Naive thymus-derived CD8-positive, alpha-beta T cell (primary cell): ENCODE results near the gene LGMN. TPM values are rescaled to one million over a fixed set of nuclear protein-coding genes. Genes with fewer than 3 reads are reported as not detected.
"Not testable (repeated sequence)": the region's sequence is repeated elsewhere in the genome, so short reads cannot be mapped to it uniquely, and the experiment has no call there.

Experiments
- ATAC-seq, 2 donors: fragments of 150-1000 bp; cut with Tn5 transposase in 1 of 2; sonication (Bioruptor Pico), chemical (Tn5 transposase) in 1 of 2; 1 replicate in 1 of 2; 2 replicates in 1 of 2; pipeline ENCODE4 v1.10.0; 2021; ENCODE audit warnings: mild to moderate bottlenecking in 2 of 2, moderate library complexity in 2 of 2
- POLR2A ChIA-PET: fragments of 350-600 bp; sonication (Branson Sonifier 250); formaldehyde crosslinking; loops from one replicate; lab custom pipeline; 2021; ENCODE audit warnings: antibody characterized with exemption; lab: Charles Lee
- DNase-seq, 10 donors: peaks; one replicate each; pipeline versions ENCODE4 v3.0.0 to v3.0.0-alpha.2; 2020 to 2022
- H3K27ac Mint-ChIP-seq, 10 donors: one replicate each; pipeline ENCODE4 v1.8.0; 2020 to 2022; ENCODE audit warnings: mild to moderate bottlenecking in 10 of 10, mixed read lengths in 10 of 10, moderate library complexity in 4 of 10, inconsistent platforms in 1 of 10
- H3K27me3 Mint-ChIP-seq, 5 donors: one replicate each; pipeline ENCODE4 v1.8.0; 2021 to 2022; ENCODE audit warnings: mixed read lengths in 5 of 5
- H3K36me3 Mint-ChIP-seq, 3 donors: one replicate each; pipeline ENCODE4 v1.8.0; 2020 to 2022; ENCODE audit warnings: mixed read lengths in 3 of 3, mild to moderate bottlenecking in 2 of 3, inconsistent platforms in 1 of 3
- H3K4me1 Mint-ChIP-seq, 4 donors: one replicate each; pipeline ENCODE4 v1.8.0; 2021 to 2022; ENCODE audit warnings: mixed read lengths in 4 of 4
- H3K4me3 Mint-ChIP-seq, 10 donors: one replicate each; pipeline ENCODE4 v1.8.0; 2020 to 2022; ENCODE audit warnings: mild to moderate bottlenecking in 10 of 10, mixed read lengths in 10 of 10, moderate library complexity in 6 of 10, inconsistent platforms in 1 of 10
- H3K9me3 Mint-ChIP-seq, 9 donors: one replicate each; pipeline ENCODE4 v1.8.0; 2020 to 2022; ENCODE audit warnings: mixed read lengths in 9 of 9, mild to moderate bottlenecking in 3 of 9, inconsistent platforms in 1 of 9, moderate library complexity in 1 of 9
- polyA plus RNA-seq, 3 donors: library from polyadenylated mRNA; unstranded; fragments of 300-500 nt; fragmentation: Illumina TruSeq; gene quantifications; one replicate each; pipeline ENCODE4 v1.2.3, GENCODE V29; 2021
- total RNA-seq, 8 experiments: library from RNA in 2 of 8; stranded (reverse) in 2 of 8; gene quantifications; one replicate each; pipeline ENCODE4 v1.2.3 and lab custom pipeline; 2021 to 2026

LGMN gene
- total and polyA plus RNA-seq, 5 experiments from 2014 or later, result 17.7 to 38.3 (median 19.6) TPM

DNA sequence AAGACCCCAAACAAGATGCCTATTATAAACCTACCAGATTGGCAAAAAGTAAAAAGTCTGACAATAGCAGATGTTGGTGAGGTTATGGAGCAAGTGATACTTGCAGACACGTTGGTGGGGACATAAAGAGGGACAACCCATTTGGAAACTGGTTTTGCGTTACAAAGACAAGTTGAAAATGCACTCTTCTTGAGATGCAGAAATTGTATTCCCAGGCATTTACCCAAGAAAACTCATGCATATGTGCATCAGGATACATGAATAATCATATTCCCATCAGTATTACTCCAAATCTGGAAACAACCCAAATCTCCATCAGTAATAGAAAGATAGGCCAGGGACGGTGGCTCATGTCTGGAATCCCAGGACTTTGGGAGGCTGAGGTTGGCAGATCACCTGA, 32.9 kb upstream of the LGMN start:
- POLR2A ChIA-PET, result no interaction called here
- H3K9me3 Mint-ChIP-seq, result no peaks in the 10 kb centered on the region
- no peak for ATAC-seq

DNA sequence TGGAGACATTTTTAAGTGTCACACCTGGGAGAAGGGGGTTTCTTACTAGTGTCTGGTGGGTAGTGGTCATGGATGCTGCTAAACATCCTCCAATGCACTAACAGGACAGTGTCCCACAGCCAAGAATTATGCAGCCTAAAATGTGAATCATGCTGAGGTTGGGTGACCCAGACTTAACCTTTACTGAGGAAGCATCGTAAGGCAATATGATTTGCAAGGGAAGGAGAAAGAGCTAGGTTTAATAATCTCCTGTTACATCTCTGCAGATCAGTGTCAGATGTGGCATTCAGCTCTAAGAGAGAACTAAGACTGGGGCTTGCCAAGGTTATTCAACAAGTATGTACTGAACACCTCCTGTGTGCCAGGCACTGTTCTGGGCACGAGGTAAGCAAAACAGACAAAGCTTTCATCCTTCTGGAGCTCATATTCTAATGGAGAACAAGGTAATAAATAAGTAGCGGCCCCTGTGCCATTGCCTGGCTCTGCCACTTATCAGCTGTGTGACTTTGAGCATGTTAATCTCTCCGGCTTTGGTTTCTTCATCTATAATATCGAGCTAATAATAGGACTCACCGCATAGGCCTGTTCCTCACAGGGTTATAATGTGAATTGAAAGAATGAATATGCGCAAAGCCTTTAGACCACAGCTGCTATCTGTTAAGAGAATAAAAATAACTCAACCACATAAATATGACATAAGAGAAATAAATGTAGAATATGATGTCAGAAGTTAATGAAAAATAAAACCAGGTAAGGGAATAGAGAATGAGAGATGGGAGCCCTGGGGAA, 32.2 kb upstream of the LGMN start:
- DNase-seq (no peak), ATAC-seq (no peak)
- H3K4me3 Mint-ChIP-seq, result no peak overlapping the region
- H3K27me3 Mint-ChIP-seq, result no peaks in the 10 kb centered on the region
- H3K9me3 Mint-ChIP-seq, result no peaks in the 10 kb centered on the region
- H3K4me1 Mint-ChIP-seq, result peaks cover 2 to 16% (median 5%) of the 10 kb centered on the region in 4 donors
- POLR2A ChIA-PET, result no interaction called here
- H3K27ac Mint-ChIP-seq, result peak overlapping the region in 2 of 10 donors; percentile 11 to 51
- no peaks in the 10 kb centered on the region for H3K36me3 Mint-ChIP-seq

More for the DNA sequence above, 32.9 kb upstream of the LGMN start:
- Mint-ChIP-seq H3K27ac (no peak overlapping the region), H3K27me3 (no peaks in the 10 kb centered on the region), H3K4me3 (no peak overlapping the region), H3K36me3 (no peaks in the 10 kb centered on the region), H3K4me1 (peaks cover 2 to 15% (median 5%) of the 10 kb centered on the region in 4 donors)
- DNase-seq, result no peak

DNA sequence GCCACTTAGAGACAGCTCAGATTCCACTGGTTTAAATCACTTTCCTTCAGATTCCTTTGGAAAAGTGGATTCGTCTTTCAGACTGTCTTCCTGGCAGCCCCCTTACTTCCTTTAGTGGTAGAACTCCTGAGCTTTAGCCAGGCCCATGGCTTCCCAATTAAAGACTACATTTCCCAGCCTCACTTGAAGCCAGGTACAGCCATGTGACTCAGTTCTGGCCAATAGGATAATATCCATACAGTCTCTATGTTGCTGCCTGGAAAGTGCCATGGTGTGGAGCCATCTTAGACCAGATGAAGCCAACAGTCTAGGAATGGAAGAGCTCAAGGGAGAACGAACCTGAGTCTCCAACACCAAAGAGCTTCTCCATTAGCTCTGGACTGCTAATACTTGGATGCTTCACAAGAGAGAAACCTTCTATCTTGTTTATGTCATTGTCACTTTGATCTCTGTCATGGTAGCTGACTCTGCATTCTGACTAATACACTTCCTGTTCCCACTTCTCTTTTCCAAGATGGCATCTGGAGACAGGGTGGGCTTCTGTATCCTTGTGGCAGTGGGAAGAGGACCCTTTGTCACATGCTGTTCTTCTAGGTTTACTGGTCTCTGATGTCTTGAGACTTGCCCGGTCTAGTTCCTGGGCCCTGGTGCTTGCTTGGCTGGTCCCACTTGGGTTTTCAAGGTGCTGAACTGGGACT, 30.6 kb upstream of the LGMN start:
- H3K27ac Mint-ChIP-seq, H3K9me3 Mint-ChIP-seq, H3K27me3 Mint-ChIP-seq, DNase-seq, H3K4me3 Mint-ChIP-seq, POLR2A ChIA-PET, H3K36me3 Mint-ChIP-seq: not testable (repeated sequence)
- peaks cover 2 to 28% (median 4%) of the 10 kb centered on the region in 4 donors for H3K4me1 Mint-ChIP-seq
- ATAC-seq, result peak in 1 of 2 donors; percentile 32

DNA sequence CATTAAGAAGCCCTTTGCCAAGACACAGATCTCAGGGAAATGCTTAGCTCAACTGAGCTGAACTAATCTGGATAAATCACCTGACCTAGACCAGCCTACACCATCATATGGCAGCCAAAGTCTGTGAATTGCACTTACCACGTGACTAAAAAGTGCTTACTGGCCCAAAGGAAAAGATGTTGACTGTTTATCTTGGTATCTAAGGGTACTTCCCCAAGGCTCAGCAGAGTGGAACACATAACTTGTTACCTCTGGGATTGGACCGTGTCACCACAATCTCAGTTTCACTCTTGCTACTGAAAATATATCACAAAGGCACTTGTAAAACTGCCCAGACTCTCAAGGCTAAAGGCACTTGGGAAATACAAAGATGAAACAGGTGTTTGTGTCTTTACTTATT, 26.9 kb upstream of the LGMN start:
- H3K36me3 Mint-ChIP-seq, H3K27ac Mint-ChIP-seq, H3K27me3 Mint-ChIP-seq, H3K9me3 Mint-ChIP-seq, DNase-seq: not testable (repeated sequence)
- peak overlapping the region in 1 of 10 donors; percentile 15 for H3K4me3 Mint-ChIP-seq
- H3K4me1 Mint-ChIP-seq, result peaks cover 0 to 27% (median 0%) of the 10 kb centered on the region in 4 donors
- POLR2A ChIA-PET, result interaction anchor here (0.7 kb wide), 1 partner anchor 630 kb away, joined by 3 read pairs; no protein-coding TSS in a partner anchor
- ATAC-seq, result peak; percentile 23 to 59

DNA sequence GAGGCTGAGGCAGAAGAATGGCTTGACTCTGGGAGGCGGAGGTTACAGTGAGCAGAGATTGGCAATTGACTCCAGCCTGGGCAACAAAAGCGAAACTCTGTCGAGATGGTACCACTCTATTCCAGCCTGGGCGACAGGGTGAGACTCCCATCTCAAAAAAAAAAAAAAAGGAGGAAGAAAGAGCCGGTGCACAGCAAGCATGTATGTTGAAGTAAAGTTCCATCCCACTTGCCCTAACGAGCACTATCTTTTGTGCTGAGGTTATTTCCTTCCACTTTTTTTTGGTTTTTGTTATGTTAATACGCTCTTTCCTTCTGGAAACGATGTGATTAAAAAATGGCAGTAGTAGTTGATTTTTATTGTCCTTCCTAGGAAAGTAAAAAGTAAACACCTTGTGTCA, 26.1 kb upstream of the LGMN start:
- H3K4me3 Mint-ChIP-seq, result no peak overlapping the region
- no peak for DNase-seq
- ATAC-seq, result no peak
- H3K27ac Mint-ChIP-seq, result peak overlapping the region in 1 of 10 donors; percentile 36
- H3K4me1 Mint-ChIP-seq, result peaks cover 0 to 26% (median 0%) of the 10 kb centered on the region in 4 donors
- peaks cover 0 to 5% (median 0%) of the 10 kb centered on the region in 5 donors for H3K27me3 Mint-ChIP-seq
- POLR2A ChIA-PET, result no interaction called here
- no peaks in the 10 kb centered on the region for H3K9me3 Mint-ChIP-seq
- H3K36me3 Mint-ChIP-seq, result no peaks in the 10 kb centered on the region

DNA sequence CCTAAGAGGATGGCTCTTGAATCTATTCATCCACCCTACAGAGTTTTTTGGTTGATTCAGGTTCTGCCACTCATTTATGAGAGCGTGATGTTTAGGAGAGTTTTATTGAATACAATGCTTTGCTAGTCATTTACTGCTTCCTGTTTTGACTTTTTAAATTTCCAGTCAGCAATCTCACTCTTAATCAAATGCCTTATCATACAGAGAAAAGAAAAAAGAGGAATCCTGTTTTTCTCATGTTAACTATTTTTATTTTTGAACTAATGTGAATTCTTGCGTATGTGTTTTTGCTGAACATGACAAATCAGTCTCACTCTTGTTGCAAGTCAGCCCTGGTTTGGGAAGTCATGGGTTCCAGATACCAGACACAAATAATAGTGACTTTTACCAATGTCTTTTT, 22.1 kb upstream of the LGMN start:
- H3K4me3 Mint-ChIP-seq, result no peak overlapping the region
- peaks cover 0 to 5% (median 0%) of the 10 kb centered on the region in 5 donors for H3K27me3 Mint-ChIP-seq
- no peaks in the 10 kb centered on the region for H3K36me3 Mint-ChIP-seq
- ATAC-seq (no peak), DNase-seq (no peak)
- H3K27ac Mint-ChIP-seq, result peak overlapping the region in 1 of 10 donors; percentile 54
- H3K4me1 Mint-ChIP-seq, result peaks cover 0 to 28% (median 0%) of the 10 kb centered on the region in 4 donors
- POLR2A ChIA-PET, result no interaction called here
- H3K9me3 Mint-ChIP-seq, result no peaks in the 10 kb centered on the region

DNA sequence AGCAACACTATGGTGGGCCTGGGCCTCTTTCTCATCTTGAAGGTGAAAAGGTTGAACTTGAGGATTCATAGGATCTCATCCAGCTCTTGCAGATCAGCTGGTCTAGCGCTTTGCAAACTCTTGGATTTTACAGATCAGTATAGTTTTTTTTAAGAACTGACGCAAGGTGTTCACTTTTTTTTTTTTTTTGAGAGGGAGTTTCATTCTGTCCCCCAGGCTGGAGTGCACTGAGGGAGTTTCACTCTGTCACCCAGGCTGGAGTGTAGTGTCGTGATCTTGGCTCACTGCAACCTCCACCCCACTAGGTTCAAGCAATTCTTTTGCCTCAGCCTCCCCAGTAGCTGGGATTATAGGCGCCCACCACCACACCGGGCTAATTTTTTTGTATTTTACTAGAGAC, 20.4 kb upstream of the LGMN start:
- Mint-ChIP-seq H3K36me3 (no peaks in the 10 kb centered on the region), H3K4me1 (peaks cover 0 to 18% (median 0%) of the 10 kb centered on the region in 4 donors), H3K9me3 (no peaks in the 10 kb centered on the region), H3K4me3 (no peak overlapping the region), H3K27me3 (peaks cover 0 to 5% (median 0%) of the 10 kb centered on the region in 5 donors), H3K27ac (peak overlapping the region in 1 of 10 donors; percentile 70)
- POLR2A ChIA-PET, result no interaction called here
- ATAC-seq (no peak), DNase-seq (no peak)

DNA sequence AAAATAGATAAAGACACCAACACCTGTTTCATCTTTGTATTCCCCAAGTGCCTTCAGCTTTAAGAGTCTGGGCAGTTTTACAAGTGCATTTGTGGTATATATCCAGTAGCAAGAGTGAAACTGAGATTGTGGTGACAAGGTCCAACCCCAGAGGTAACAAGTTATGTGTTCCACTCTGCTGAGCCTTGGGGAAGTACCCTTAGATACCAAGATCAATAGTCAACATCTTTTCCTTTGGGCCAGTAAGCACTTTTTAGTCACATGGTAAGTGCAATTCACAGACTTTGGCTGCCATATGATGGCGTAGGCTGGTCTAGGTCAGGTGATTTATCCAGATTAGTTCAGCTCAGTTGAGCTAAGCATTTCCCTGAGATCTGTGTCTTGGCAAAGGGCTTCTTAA, 19.8 kb upstream of the LGMN start:
- peak overlapping the region in 1 of 10 donors; percentile 32 for H3K4me3 Mint-ChIP-seq
- H3K36me3 Mint-ChIP-seq, POLR2A ChIA-PET, H3K27me3 Mint-ChIP-seq, H3K9me3 Mint-ChIP-seq: not testable (repeated sequence)
- H3K27ac Mint-ChIP-seq, result peak overlapping the region in 1 of 10 donors; percentile 70
- ATAC-seq, result peak; percentile 40 to 52
- peaks cover 0 to 18% (median 0%) of the 10 kb centered on the region in 4 donors for H3K4me1 Mint-ChIP-seq
- peak in 1 of 10 donors; percentile 21 for DNase-seq

DNA sequence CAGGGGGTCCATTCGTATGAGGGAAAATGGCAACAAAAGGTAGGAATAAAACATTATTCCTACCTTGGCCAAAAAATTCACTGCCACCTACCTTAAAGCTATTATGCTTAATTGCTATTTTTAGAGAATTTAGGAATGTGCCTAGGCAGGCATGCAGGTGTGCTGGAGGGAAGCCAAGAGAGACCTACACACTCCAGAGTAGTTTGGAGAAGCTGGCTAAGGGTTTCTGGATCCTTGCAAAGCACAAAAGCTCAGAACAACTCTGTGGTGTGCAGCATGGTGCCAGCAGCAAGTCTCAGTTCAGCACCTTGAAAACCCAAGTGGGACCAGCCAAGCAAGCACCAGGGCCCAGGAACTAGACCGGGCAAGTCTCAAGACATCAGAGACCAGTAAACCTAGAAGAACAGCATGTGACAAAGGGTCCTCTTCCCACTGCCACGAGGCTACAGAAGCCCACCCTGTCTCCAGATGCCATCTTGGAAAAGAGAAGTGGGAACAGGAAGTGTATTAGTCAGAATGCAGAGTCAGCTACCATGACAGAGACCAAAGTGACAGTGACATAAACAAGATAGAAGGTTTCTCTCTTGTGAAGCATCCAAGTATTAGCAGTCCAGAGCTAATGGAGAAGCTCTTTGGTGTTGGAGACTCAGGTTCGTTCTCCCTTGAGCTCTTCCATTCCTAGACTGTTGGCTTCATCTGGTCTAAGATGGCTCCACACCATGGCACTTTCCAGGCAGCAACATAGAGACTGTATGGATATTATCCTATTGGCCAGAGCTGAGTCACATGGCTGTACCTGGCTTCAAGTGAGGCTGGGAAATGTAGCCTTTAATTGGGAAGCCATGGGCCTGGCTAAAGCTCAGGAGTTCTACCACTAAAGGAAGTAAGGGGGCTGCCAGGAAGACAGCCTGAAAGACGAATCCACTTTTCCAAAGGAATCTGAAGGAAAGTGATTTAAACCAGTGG, 15.5 kb upstream of the LGMN start:
- H3K4me1 Mint-ChIP-seq, result peaks cover 5 to 19% (median 12%) of the 10 kb centered on the region in 4 donors
- H3K27me3 Mint-ChIP-seq, DNase-seq, H3K27ac Mint-ChIP-seq, ATAC-seq, H3K4me3 Mint-ChIP-seq, H3K9me3 Mint-ChIP-seq, H3K36me3 Mint-ChIP-seq: not testable (repeated sequence)
- POLR2A ChIA-PET, result interaction anchor here (0.6 kb wide), 1 partner anchor 191 kb away, joined by 3 read pairs; no protein-coding TSS in a partner anchor

DNA sequence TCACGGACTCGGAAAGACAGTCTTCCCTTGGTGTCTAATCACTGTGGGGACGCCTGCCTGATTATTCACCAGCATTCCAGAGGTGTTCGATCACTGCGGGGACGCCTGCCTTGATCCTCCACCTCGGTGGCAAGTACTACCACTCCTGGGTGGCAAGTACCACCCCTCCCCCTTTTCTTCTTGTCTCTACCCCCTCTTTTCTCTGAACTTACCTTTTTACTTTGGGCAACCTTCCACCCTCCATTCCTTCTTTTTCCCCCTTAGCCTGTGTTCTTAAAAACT, 12.0 kb upstream of the LGMN start:
- DNase-seq (no peak), ATAC-seq (no peak)
- POLR2A ChIA-PET, result no interaction called here
- no peaks in the 10 kb centered on the region for H3K9me3 Mint-ChIP-seq
- peaks cover 5 to 20% (median 8%) of the 10 kb centered on the region in 4 donors for H3K4me1 Mint-ChIP-seq
- no peak overlapping the region for H3K4me3 Mint-ChIP-seq
- peak overlapping the region in 4 of 10 donors; percentile 7 to 44 (median 27) for H3K27ac Mint-ChIP-seq
- peaks cover 0 to 7% (median 2%) of the 10 kb centered on the region in 5 donors for H3K27me3 Mint-ChIP-seq
- no peaks in the 10 kb centered on the region for H3K36me3 Mint-ChIP-seq

DNA sequence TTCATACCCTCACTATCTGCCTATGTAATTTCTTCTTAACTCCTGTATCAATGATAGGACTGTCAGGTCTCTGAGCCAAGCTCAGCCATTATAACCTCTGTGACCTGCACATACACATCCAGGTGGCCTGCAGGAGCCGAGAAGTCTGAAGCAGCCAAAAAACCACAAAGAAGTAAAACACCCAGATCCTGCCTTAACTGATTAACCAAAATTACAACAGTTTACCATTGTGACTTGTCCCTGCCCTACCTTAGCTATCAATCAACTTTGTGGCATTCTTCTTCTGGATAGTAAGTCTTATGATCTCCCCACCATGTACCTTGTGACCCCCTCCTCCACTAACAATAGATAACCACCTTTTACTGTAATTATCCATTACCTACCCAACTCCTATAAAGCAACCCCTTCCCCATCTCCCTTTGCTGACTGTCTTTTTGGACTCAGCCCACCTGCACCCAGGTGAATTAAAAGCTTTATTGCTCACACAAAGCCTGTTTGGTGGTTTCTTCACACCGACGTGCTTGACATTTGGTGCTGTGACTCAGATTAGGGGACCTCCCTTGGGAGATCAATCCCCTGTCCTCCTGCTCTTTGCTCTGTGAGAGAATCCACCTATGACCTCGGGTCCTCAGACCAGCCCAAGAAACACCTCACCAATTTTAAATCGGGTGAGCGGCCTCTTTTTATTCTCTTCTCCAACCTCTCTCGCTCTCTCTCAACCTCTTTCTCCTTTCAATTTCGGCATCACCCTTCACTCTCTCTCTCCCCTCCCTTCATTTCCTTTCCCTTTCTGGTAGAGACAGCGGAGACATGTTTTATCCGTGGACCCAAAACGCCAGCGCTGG, 11.5 kb upstream of the LGMN start:
- POLR2A ChIA-PET, result no interaction called here
- Mint-ChIP-seq H3K27me3 (peaks cover 0 to 7% (median 2%) of the 10 kb centered on the region in 5 donors), H3K4me3 (no peak overlapping the region), H3K9me3 (no peaks in the 10 kb centered on the region), H3K36me3 (no peaks in the 10 kb centered on the region), H3K4me1 (peaks cover 5 to 20% (median 8%) of the 10 kb centered on the region in 4 donors), H3K27ac (peak overlapping the region in 2 of 10 donors; percentile 7 to 24)
- DNase-seq (no peak), ATAC-seq (no peak)

DNA sequence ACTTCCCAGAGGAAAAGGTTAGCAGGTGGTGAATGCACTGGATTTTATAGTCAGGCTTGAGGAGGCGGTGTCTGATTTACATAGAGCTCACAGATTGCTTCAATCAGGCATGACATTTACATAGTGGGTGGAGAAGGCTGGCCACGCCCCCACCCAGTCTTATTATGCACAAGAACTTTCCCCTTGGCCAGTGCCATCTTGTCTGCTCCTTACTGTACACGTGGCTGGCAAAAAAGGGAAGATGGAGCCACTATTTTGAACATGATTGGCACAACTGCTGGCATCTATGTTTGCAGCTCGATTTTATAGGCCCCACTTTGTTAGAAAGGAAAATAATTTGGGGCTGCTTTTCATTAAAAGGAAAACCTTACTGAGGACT, 10.9 kb upstream of the LGMN start:
- Mint-ChIP-seq H3K27ac (peak overlapping the region in 1 of 10 donors; percentile 24), H3K27me3 (peaks cover 0 to 7% (median 2%) of the 10 kb centered on the region in 5 donors), H3K4me3 (no peak overlapping the region), H3K9me3 (no peaks in the 10 kb centered on the region), H3K36me3 (no peaks in the 10 kb centered on the region), H3K4me1 (peaks cover 5 to 20% (median 8%) of the 10 kb centered on the region in 4 donors)
- DNase-seq (no peak), ATAC-seq (no peak)
- POLR2A ChIA-PET, result no interaction called here
